A172 (cell line): ENCODE measurements around the gene NRCAM. TPM values are rescaled to one million over a fixed set of nuclear protein-coding genes. Genes with fewer than 3 reads are reported as not detected.
"Not testable (repeated sequence)": the region's sequence is repeated elsewhere in the genome, so short reads cannot be mapped to it uniquely, and the experiment has no call there.

ENCODE experiments used
- DNase-seq: peaks from one replicate; pipeline ENCODE4 v3.0.0-alpha.2; 2015; ENCODE audit warnings: low spot score
- total RNA-seq: library from RNA; depleted of rRNA; stranded (reverse); fragments of >200 nt; shearing (Covaris generic); gene quantifications from 2 replicates; pipeline ENCODE4 v1.2.3, GENCODE V29; 2014

NRCAM gene
- total RNA-seq, 1 experiment from 2014 or later, result 0.16 TPM

- no peak for DNase-seq
These were observed 60.2 kb downstream of the NRCAM start for GRCh38 chr7:108396080-108396479.

- DNase-seq, result no peak
These were observed 60.8 kb downstream of the NRCAM start for GRCh38 chr7:108395426-108395825.

DNA sequence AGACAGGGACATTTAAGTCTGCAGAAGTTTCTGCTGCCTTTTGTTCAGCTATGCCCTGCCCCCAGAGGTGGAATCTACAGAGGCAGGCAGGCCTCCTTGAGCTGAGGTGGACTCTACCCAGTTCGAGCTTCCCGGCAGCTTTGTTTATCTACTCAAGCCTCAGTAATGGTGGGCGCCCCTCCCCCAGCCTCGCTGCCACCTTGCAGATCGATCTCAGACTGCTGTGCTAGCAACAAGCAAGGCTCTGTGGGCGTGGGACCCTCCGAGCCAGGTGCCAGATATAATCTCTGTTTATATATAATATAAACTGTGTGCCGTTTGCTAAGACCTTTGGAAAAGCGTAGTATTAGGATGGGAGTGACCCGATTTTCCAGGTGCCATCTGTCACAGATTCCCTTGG, 63.1 kb downstream of the NRCAM start:
- DNase-seq, result not testable (repeated sequence)

DNA sequence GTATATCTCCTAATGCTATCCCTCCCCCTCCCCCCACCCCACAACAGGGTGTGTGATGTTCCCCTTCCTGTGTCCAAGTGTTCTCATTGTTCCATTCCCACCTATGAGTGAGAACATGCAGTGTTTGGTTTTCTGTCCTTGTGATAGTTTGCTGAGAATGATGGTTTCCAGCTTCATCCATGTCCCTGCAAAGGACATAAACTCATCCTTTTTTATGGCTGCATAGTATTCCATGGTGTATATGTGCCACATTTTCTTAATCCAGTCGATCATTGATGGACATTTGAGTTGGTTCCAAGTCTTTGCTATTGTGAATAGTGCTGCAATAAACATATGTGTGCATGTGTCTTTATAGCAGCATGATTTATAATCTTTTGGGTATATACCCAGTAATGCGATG, 68.5 kb downstream of the NRCAM start:
- DNase-seq, result not testable (repeated sequence)

GRCh38 chr7:108385834-108386422, 70.3 kb downstream of the NRCAM start:
- DNase-seq, result no peak

DNA sequence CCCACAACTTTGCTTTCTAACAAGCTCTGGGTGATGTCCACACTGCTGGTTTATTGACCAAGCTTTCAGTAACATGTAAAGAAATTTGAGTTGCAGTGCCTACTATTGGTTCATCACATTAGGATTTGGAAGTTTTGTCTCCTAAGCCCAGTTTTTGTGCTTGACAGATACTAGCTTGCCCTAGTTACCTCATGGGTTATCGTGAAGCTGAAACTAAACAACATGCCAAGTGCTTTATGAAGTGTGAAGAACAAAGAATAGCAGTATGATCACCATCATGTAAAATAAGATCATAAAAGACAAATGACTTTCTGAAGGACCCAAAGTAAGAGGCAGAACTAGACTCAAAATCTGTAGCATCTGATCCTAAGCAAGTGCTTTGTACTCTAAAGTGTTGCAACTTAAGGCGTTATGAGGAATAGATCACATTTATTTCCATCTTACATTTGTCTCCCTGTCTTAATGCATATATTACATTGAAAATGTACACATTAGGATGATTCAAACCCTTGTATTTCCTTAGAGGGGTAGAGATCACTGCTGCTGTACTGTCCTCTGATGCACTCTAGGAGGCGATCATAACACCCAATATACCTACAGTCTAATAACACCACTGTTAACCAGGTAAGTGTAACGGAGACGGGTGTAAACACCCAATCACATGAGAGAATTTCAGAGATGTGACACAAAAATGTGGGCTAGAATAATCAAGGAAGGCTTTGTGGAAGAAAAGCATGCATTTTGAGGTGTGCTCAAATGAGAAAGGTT, 71.3 kb downstream of the NRCAM start:
- no peak for DNase-seq

- no peak for DNase-seq
These were observed 73.3 kb downstream of the NRCAM start for GRCh38 chr7:108382932-108383331.

- no peak for DNase-seq
These were observed 75.7 kb downstream of the NRCAM start for GRCh38 chr7:108380517-108380916.

GRCh38 chr7:108376206-108376605, 80.0 kb downstream of the NRCAM start:
- no peak for DNase-seq

DNA sequence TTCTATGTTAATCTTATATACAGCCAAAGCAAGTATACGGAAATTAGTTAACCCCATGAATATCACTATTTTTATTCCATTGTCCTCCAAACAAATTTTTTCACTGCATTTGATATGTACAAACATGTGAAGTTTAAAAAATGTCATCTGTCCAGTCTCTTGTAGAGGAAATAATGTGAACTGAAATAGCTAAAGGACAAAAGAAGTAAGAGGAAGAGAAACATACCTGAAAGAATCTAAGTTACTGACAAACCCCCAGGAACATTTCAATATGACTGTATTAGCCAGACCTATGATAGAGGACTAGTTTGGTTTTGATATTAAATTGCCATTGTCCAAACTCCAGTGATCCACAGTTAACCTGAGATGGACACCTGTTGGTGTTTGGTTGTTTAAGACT, 80.6 kb downstream of the NRCAM start:
- no peak for DNase-seq

- no peak for DNase-seq
These were observed 81.3 kb downstream of the NRCAM start for GRCh38 chr7:108374899-108375298.

DNA sequence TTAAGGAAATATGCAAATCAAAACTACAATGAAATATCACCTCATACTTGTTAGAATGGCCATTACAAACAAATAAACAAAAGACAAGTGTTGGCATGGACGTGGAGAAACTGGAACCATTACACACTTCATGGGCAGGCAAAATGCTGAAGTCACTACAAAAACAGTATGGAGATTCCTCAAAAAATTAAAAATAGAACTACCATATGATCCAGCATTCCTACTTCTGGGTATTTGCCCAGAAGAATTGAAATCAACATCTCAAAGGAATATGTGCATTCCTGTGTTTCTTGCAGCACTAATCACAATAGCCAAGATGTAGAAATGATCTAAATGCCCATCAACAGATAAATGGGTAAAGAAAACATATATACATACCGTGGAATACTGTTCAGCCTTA, 83.6 kb downstream of the NRCAM start:
- no peak for DNase-seq

DNA sequence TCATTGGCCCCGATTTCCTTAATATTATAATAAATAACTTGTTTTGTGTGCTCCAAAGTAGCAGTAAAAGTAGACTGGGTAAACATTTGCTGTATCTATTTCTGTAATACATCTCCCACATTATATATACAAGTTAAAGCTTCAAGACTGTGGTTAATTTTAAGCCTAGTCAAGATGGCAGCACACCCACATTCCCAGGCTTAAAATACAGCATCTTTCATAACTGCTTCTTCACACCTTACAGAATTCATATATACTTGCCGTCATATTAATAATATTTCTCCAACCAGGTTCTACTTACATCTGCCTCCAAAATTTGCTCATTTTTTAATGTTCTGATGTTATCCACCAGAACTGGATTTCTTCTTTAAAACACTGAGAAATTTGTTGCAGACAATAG, 85.6 kb downstream of the NRCAM start:
- no peak for DNase-seq

DNA sequence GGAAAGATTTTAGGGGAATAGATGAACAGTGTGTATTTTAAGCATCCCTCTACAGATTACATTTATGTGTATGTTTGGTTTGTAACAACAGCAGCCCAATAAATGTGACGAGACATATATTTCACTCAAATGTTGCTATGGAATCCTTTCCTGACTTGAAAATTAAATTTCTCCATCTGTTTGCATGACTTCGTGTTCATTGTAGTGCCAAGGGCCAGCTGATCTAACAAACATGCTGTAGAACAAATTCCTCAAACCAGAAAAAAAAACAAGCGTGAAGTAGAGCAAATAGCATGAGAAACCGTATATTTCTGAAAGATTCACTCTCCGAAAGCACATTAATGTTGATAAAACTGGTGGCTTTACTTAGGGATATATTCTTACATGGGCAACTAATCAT, 87.8 kb downstream of the NRCAM start:
- no peak for DNase-seq

DNA sequence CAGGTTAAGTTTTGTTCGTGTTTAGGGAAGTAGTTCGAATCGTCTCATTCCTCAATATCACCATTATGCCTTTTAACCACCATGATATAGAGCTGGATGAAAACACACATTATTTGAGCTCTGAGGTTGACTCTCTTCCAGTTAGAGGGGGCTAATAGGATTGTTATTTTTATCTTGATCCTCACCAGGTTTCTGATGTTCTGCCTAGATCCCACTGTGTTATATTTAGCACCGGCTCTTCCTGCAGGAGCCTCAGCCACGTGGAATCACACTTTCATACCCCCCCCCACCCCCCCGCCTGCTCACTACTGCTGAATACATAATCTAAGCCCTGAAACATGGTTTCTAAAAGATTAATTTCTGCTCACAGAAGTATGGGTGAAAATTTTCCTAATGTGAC, 88.3 kb downstream of the NRCAM start:
- no peak for DNase-seq

GRCh38 chr7:108367314-108367713, 88.9 kb downstream of the NRCAM start:
- DNase-seq, result no peak

DNA sequence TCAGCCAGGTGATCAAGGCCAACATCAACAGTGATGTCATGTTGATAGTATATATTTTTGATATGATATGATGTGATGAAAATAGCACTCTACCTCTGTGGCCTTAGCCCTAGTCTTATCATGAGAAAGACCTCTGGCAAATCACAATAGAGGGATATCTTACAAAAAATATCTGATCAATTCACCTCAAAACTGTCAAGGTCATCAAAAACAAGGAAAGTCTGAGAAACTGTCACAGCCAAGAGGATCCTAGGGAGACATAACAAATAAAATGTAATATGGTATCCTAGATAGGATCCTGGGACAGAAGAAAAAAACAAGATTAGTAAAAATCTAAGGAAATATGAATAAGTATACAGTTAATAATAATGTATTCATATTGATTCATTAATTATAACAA, 92.6 kb downstream of the NRCAM start:
- DNase-seq, result no peak

- DNase-seq, result no peak
These were observed 96.0 kb downstream of the NRCAM start for GRCh38 chr7:108360058-108360800.

- peak; percentile 49 for DNase-seq
These were observed 97.7 kb downstream of the NRCAM start for GRCh38 chr7:108358553-108358952.

- no peak for DNase-seq
These were observed 104.5 kb downstream of the NRCAM start for GRCh38 chr7:108351729-108352131.

GRCh38 chr7:108348913-108349312, 107.3 kb downstream of the NRCAM start:
- DNase-seq, result peak; percentile 9

GRCh38 chr7:108347616-108348015, 108.6 kb downstream of the NRCAM start:
- DNase-seq, result peak; percentile 57
